ENCODE results near the gene CCNL2. TPM values are rescaled to one million over a fixed set of nuclear protein-coding genes. Genes with fewer than 3 reads are reported as not detected.
A peak's percentile ranks its signal among the peaks of the same experiment; 100 is the strongest.
"Not testable (repeated sequence)": the region's sequence is repeated elsewhere in the genome, so short reads cannot be mapped to it uniquely, and the experiment has no call there.

The CCNL2 gene
- polyA plus RNA-seq, 1 donor from 2014 or later, result 39.8 TPM

GRCh38 chr1:1435106-1435903 is 36.2 kb upstream of the CCNL2 start, which contains the start of gene VWA1:
Gene VWA1, plus strand, starts transcription at chr1:1435690. Its CDS starts 59 bp downstream, at chr1:1435749.
- Mint-ChIP-seq H3K4me3 (peak within 1 kb of the TSS in 3 of 4 donors; percentile 50 to 88 (median 63)), H3K36me3 (no peaks in the 10 kb centered on the region), H3K4me1 (peaks cover 0 to 4% (median 0%) of the 10 kb centered on the region in 3 donors), H3K27ac (no peak within 1 kb of the TSS), H3K9me3 (no peaks in the 10 kb centered on the region), H3K27me3 (peaks cover 22% of the 10 kb centered on the region)

- Mint-ChIP-seq H3K27ac (no peak overlapping the region), H3K36me3 (no peaks in the 10 kb centered on the region), H3K27me3 (peaks cover 22% of the 10 kb centered on the region), H3K4me3 (peak overlapping the region in 3 of 4 donors; percentile 16 to 70 (median 63)), H3K9me3 (no peaks in the 10 kb centered on the region), H3K4me1 (peaks cover 0 to 4% (median 0%) of the 10 kb centered on the region in 3 donors)
These were observed 35.6 kb upstream of the CCNL2 start for GRCh38 chr1:1434824-1435105.

GRCh38 chr1:1434131-1434823 is 35.1 kb upstream of the CCNL2 start:
- no peak overlapping the region for H3K27ac Mint-ChIP-seq
- peaks cover 22% of the 10 kb centered on the region for H3K27me3 Mint-ChIP-seq
- H3K9me3 Mint-ChIP-seq, result no peaks in the 10 kb centered on the region
- H3K36me3 Mint-ChIP-seq, result no peaks in the 10 kb centered on the region
- no peak overlapping the region for H3K4me3 Mint-ChIP-seq
- peaks cover 0 to 4% (median 0%) of the 10 kb centered on the region in 3 donors for H3K4me1 Mint-ChIP-seq

GRCh38 chr1:1433804-1434130 is 34.6 kb upstream of the CCNL2 start:
- Mint-ChIP-seq H3K36me3 (no peaks in the 10 kb centered on the region), H3K27me3 (peaks cover 24% of the 10 kb centered on the region), H3K4me1 (peaks cover 0 to 4% (median 0%) of the 10 kb centered on the region in 3 donors), H3K27ac (no peak overlapping the region), H3K9me3 (no peaks in the 10 kb centered on the region), H3K4me3 (peak overlapping the region in 1 of 4 donors; percentile 54)

GRCh38 chr1:1432951-1433803 is 34.0 kb upstream of the CCNL2 start:
- Mint-ChIP-seq H3K27me3 (peaks cover 26% of the 10 kb centered on the region), H3K36me3 (no peaks in the 10 kb centered on the region), H3K9me3 (no peaks in the 10 kb centered on the region), H3K4me3 (peak overlapping the region in 1 of 4 donors; percentile 54), H3K4me1 (peaks cover 0 to 4% (median 1%) of the 10 kb centered on the region in 3 donors), H3K27ac (no peak overlapping the region)

- Mint-ChIP-seq H3K36me3 (no peaks in the 10 kb centered on the region), H3K4me3 (peak overlapping the region in 1 of 4 donors; percentile 47), H3K27me3 (peaks cover 25% of the 10 kb centered on the region), H3K9me3 (no peaks in the 10 kb centered on the region), H3K4me1 (peaks cover 0 to 4% (median 1%) of the 10 kb centered on the region in 3 donors), H3K27ac (no peak overlapping the region)
These were observed 33.3 kb upstream of the CCNL2 start for GRCh38 chr1:1432274-1432950.

- H3K36me3 Mint-ChIP-seq, result no peaks in the 10 kb centered on the region
- peaks cover 25% of the 10 kb centered on the region for H3K27me3 Mint-ChIP-seq
- H3K9me3 Mint-ChIP-seq, result no peaks in the 10 kb centered on the region
- peaks cover 0 to 4% (median 1%) of the 10 kb centered on the region in 3 donors for H3K4me1 Mint-ChIP-seq
- no peak overlapping the region for H3K27ac Mint-ChIP-seq
- H3K4me3 Mint-ChIP-seq, result no peak overlapping the region
These were observed 32.7 kb upstream of the CCNL2 start for GRCh38 chr1:1431845-1432273.

GRCh38 chr1:1430992-1431844 is 32.1 kb upstream of the CCNL2 start:
- peaks cover 0 to 4% (median 1%) of the 10 kb centered on the region in 3 donors for H3K4me1 Mint-ChIP-seq
- no peaks in the 10 kb centered on the region for H3K9me3 Mint-ChIP-seq
- H3K36me3 Mint-ChIP-seq, result no peaks in the 10 kb centered on the region
- H3K4me3 Mint-ChIP-seq, result no peak overlapping the region
- H3K27ac Mint-ChIP-seq, result no peak overlapping the region
- H3K27me3 Mint-ChIP-seq, result peaks cover 26% of the 10 kb centered on the region

- Mint-ChIP-seq H3K27me3 (peaks cover 27% of the 10 kb centered on the region), H3K36me3 (no peaks in the 10 kb centered on the region), H3K9me3 (no peaks in the 10 kb centered on the region), H3K27ac (no peak overlapping the region), H3K4me3 (no peak overlapping the region), H3K4me1 (peaks cover 0 to 4% (median 1%) of the 10 kb centered on the region in 3 donors)
These were observed 31.2 kb upstream of the CCNL2 start for GRCh38 chr1:1430114-1430982.

GRCh38 chr1:1429671-1430073 is 30.5 kb upstream of the CCNL2 start:
- peaks cover 25% of the 10 kb centered on the region for H3K27me3 Mint-ChIP-seq
- H3K4me3 Mint-ChIP-seq, result no peak overlapping the region
- H3K36me3 Mint-ChIP-seq, result no peaks in the 10 kb centered on the region
- H3K27ac Mint-ChIP-seq, result no peak overlapping the region
- no peaks in the 10 kb centered on the region for H3K9me3 Mint-ChIP-seq
- peaks cover 0 to 1% (median 0%) of the 10 kb centered on the region in 3 donors for H3K4me1 Mint-ChIP-seq

GRCh38 chr1:1428967-1429366 is 29.8 kb upstream of the CCNL2 start:
- not testable (repeated sequence) for H3K27ac Mint-ChIP-seq, H3K4me1 Mint-ChIP-seq, H3K36me3 Mint-ChIP-seq, H3K4me3 Mint-ChIP-seq, H3K9me3 Mint-ChIP-seq
- peaks cover 22% of the 10 kb centered on the region for H3K27me3 Mint-ChIP-seq

GRCh38 chr1:1428174-1428573 is 29.0 kb upstream of the CCNL2 start:
- H3K27me3 Mint-ChIP-seq, result peaks cover 23% of the 10 kb centered on the region
- no peaks in the 10 kb centered on the region for H3K9me3 Mint-ChIP-seq
- no peak overlapping the region for H3K4me3 Mint-ChIP-seq
- no peaks in the 10 kb centered on the region for H3K36me3 Mint-ChIP-seq
- H3K4me1 Mint-ChIP-seq, result peaks cover 0 to 1% (median 0%) of the 10 kb centered on the region in 3 donors
- no peak overlapping the region for H3K27ac Mint-ChIP-seq

GRCh38 chr1:1427820-1428148 is 28.6 kb upstream of the CCNL2 start:
- H3K4me1 Mint-ChIP-seq, result peaks cover under 1 to 2% (median 1%) of the 10 kb centered on the region in 3 donors

More at GRCh38 chr1:1427820-1428148, 28.6 kb upstream of the CCNL2 start:
- H3K27me3 Mint-ChIP-seq, result peaks cover 27% of the 10 kb centered on the region
- H3K9me3 Mint-ChIP-seq, result no peaks in the 10 kb centered on the region
- no peak overlapping the region for H3K4me3 Mint-ChIP-seq
- no peaks in the 10 kb centered on the region for H3K36me3 Mint-ChIP-seq
- no peak overlapping the region for H3K27ac Mint-ChIP-seq
